Stomach (tissue), 9 donors: ENCODE results near the gene CHTF8. TPM values are rescaled to one million over a fixed set of nuclear protein-coding genes. Genes with fewer than 3 reads are reported as not detected.

Experiments used
- DNase-seq, 2 donors: peaks; one replicate each; pipeline versions ENCODE4 v3.0.0 to v3.0.0-alpha.2; 2013 to 2019
- H3K27ac ChIP-seq, 5 donors: fragments of 200-600 bp in 4 of 5; sonication (generic) in 4 of 5; one replicate each; pipeline ENCODE4 v1.5.1; 2013 to 2019; ENCODE audit warnings: mild to moderate bottlenecking in 1 of 5, moderate library complexity in 1 of 5
- H3K27me3 ChIP-seq, 3 donors: fragments of 200-600 bp; sonication (generic); one replicate each; pipeline ENCODE4 v1.5.1; 2017 to 2019; ENCODE audit warnings: mixed run types in 1 of 3
- H3K36me3 ChIP-seq, 4 donors: fragments of 200-600 bp; sonication (generic); 1 replicate in 3 of 4; 2 replicates in 1 of 4; pipeline ENCODE4 v1.5.1; 2016 to 2019
- H3K4me1 ChIP-seq, 4 donors: fragments of 200-600 bp; sonication (generic); one replicate each; pipeline ENCODE4 v1.5.1; 2016 to 2019
- H3K4me3 ChIP-seq, 4 donors: fragments of 200-600 bp; sonication (generic) in 3 of 4; one replicate each; pipeline ENCODE4 v1.5.1; 2016 to 2019; ENCODE audit warnings: mild to moderate bottlenecking in 1 of 4
- H3K9me3 ChIP-seq, 4 donors: fragments of 200-600 bp; sonication (generic); one replicate each; pipeline ENCODE4 v1.5.1; 2016 to 2019
- CTCF ChIP-seq, 7 experiments: fragments of 450-650 bp in 4 of 7; fragments of 200-600 bp in 3 of 7; sonication (generic) in 3 of 7; IDR thresholded peaks; one replicate each; pipeline ENCODE4 v1.5.1; 2016 to 2019; ENCODE audit warnings: antibody characterized with exemption in 7 of 7, control low read depth in 2 of 7, mild to moderate bottlenecking in 1 of 7
- EP300 ChIP-seq: sonication (generic); formaldehyde crosslinking; IDR thresholded peaks from one replicate; pipeline ENCODE4 v1.6.1; 2017; ENCODE audit warnings: antibody characterized with exemption
- POLR2A ChIP-seq, 4 donors: fragments of 450-650 bp; IDR thresholded peaks; one replicate each; pipeline ENCODE4 v1.6.1; 2016; ENCODE audit warnings: antibody characterized with exemption in 4 of 4, control low read depth in 2 of 4, mild to moderate bottlenecking in 1 of 4, moderate library complexity in 1 of 4
- POLR2AphosphoS5 ChIP-seq, 3 donors: sonication (generic); formaldehyde crosslinking; IDR thresholded peaks; one replicate each; pipeline ENCODE4 v1.6.1; 2016; ENCODE audit warnings: antibody characterized with exemption in 3 of 3
- WGBS, 5 donors: extraction: QIAGEN DNeasy Blood & Tissue Kit in 3 of 5; methylation state at CpG; one replicate each; pipeline versions ENCODE4 v1.1.5 to v1.1.7; 2013 to 2018; 5-methylcytosine and 5-hydroxymethylcytosine counted together
- intact Hi-C: fragments of 100-400 bp; cut with DNase I; formaldehyde crosslinking; loops from one replicate; pipeline ENCODE4 v1.15.1; 2023; ENCODE audit warnings: low total_unique reads
- polyA plus RNA-seq, 3 donors: library from polyadenylated mRNA; stranded (reverse); fragments of 200-250 nt; gene quantifications; one replicate each; pipeline ENCODE4 v1.2.3, GENCODE V29; 2013
- total RNA-seq, 5 donors: library from RNA; depleted of rRNA; stranded (reverse); fragments of >200 nt; gene quantifications; one replicate each; pipeline versions ENCODE4 v1.1.0 to v1.2.3, GENCODE V29; 2014 to 2016
- donor health status: healthy with polysubstance abuse.
- donor health status: Bipolar disorder and iron deficiency.
- donor health status: healthy.

The CHTF8 gene
- total and polyA plus RNA-seq, 8 donors, result 12.3 to 83.2 (median 48.9) TPM

GRCh38 chr16:69114346-69114975 is 17.9 kb downstream of the CHTF8 start:
- WGBS, 5 donors, result 91 to 95% (median 94%) methylated on average over 20 to 25 of the region's 25 CpGs
- Histone ChIP-seq H3K4me3 (no peak overlapping the region), H3K27me3 (no peaks in the 10 kb centered on the region), H3K4me1 (peaks cover 6 to 14% (median 8%) of the 10 kb centered on the region in 4 donors), H3K9me3 (no peaks in the 10 kb centered on the region), H3K36me3 (peaks cover 37 to 88% (median 76%) of the 10 kb centered on the region in 4 donors), H3K27ac (no peak overlapping the region)
- no peak for DNase-seq
- intact Hi-C loops, result no loop called here
- TF ChIP-seq POLR2AphosphoS5 (IDR thresholded peaks at IDR 0.05), result no peak
- TF ChIP-seq POLR2A (IDR thresholded peaks at IDR 0.05), result no peak
- no peak for TF ChIP-seq CTCF (IDR thresholded peaks at IDR 0.05)
- no peak for TF ChIP-seq EP300

DNA sequence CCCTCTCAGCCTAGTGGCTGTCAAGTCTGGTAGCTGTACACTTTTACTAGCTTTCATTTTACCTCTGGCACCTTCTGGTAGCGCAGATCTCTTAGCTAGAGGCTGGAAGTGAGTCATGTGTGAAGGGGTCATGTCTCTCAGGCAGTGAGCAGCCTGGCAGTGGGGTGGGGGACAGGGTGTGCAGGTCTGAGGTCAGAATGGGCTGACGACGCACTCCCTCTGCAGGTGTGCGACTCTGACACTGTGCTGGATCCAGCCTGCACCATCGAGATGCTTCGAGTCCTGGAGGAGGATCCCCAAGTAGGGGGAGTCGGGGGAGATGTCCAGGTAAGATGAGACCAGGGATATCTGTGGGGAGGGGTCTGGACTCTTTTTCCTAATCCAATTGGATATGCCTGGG is 19.2 kb downstream of the CHTF8 start:
- H3K9me3 ChIP-seq, result no peaks in the 10 kb centered on the region
- H3K4me3 ChIP-seq, result no peak overlapping the region
- no peak overlapping the region for H3K27ac ChIP-seq
- H3K36me3 ChIP-seq, result peaks cover 24 to 82% (median 72%) of the 10 kb centered on the region in 4 donors
- no peak for DNase-seq
- intact Hi-C loops, result no loop called here
- H3K27me3 ChIP-seq, result peaks cover 0 to 7% (median 0%) of the 10 kb centered on the region in 3 donors
- TF ChIP-seq POLR2A (IDR thresholded peaks at IDR 0.05) (no peak), POLR2AphosphoS5 (IDR thresholded peaks at IDR 0.05) (no peak), CTCF (IDR thresholded peaks at IDR 0.05) (no peak), EP300 (no peak)
- peaks cover 6 to 14% (median 12%) of the 10 kb centered on the region in 4 donors for H3K4me1 ChIP-seq
- WGBS, 5 donors, result 87 to 96% (median 91%) methylated on average over 3 to 7 of the region's 7 CpGs

- peak; percentile 71 to 75 for DNase-seq
- no peak overlapping the region for H3K4me3 ChIP-seq
- WGBS, 5 donors, result 35 to 50% (median 45%) methylated on average over 6 of the region's 6 CpGs
- peak in 5 of 7 experiments; percentile 14 to 68 (median 31) for TF ChIP-seq CTCF (IDR thresholded peaks at IDR 0.05)
- TF ChIP-seq EP300, result no peak
- TF ChIP-seq POLR2AphosphoS5 (IDR thresholded peaks at IDR 0.05), result no peak
- no peak overlapping the region for H3K27ac ChIP-seq
- H3K4me1 ChIP-seq, result peaks cover 12 to 21% (median 19%) of the 10 kb centered on the region in 4 donors
- peaks cover 19 to 75% (median 65%) of the 10 kb centered on the region in 4 donors for H3K36me3 ChIP-seq
- H3K9me3 ChIP-seq, result no peaks in the 10 kb centered on the region
- H3K27me3 ChIP-seq, result peaks cover 0 to 15% (median 3%) of the 10 kb centered on the region in 3 donors
- intact Hi-C loops, result no loop called here
Measured at GRCh38 chr16:69112285-69113129, 19.9 kb downstream of the CHTF8 start.

DNA sequence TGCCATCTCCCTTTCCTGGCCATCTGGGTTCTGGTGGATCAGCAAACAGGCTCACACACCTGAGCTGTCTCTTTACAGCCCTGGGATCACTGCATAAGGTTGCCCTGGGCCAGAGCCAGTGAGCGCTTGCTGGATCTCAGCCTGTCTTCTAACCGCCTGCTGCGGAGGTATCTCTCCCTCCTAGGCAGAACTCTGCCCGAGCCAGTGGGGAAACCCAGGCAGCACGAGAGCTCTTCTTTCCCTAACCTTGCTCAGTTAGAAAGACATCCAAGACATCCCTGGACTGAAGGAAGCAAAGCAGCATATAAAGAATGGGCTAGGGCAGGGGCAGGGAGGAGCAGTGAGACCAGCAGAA is 20.5 kb downstream of the CHTF8 start:
- no peak for TF ChIP-seq POLR2A (IDR thresholded peaks at IDR 0.05)
- no peak for TF ChIP-seq POLR2AphosphoS5 (IDR thresholded peaks at IDR 0.05)
- no peak for TF ChIP-seq CTCF (IDR thresholded peaks at IDR 0.05)
- TF ChIP-seq EP300, result no peak
- intact Hi-C loops, result no loop called here
- DNase-seq, result no peak
- no peak overlapping the region for H3K4me3 ChIP-seq
- H3K9me3 ChIP-seq, result no peaks in the 10 kb centered on the region
- peaks cover 0 to 21% (median 9%) of the 10 kb centered on the region in 3 donors for H3K27me3 ChIP-seq
- peaks cover 16 to 28% (median 26%) of the 10 kb centered on the region in 4 donors for H3K4me1 ChIP-seq
- H3K27ac ChIP-seq, result no peak overlapping the region
- WGBS, 5 donors, result 83 to 96% (median 87%) methylated on average over 5 of the region's 5 CpGs
- H3K36me3 ChIP-seq, result peaks cover 18 to 71% (median 60%) of the 10 kb centered on the region in 4 donors
